Lung (tissue), 12 donors: ENCODE data around the gene SLC7A5. TPM values are rescaled to one million over a fixed set of nuclear protein-coding genes. Genes with fewer than 3 reads are reported as not detected.
"Not testable (repeated sequence)": the region's sequence is repeated elsewhere in the genome, so short reads cannot be mapped to it uniquely, and the experiment has no call there.

Experiments
- ATAC-seq: fragments of 200-7000 bp; cut with Tn5 transposase; one replicate; pipeline ENCODE4 v1.9.1; 2020; ENCODE audit warnings: moderate number of reproducible peaks; ENCODE audit not compliant: insufficient read depth, low FRiP score
- DNase-seq, 3 donors: peaks; one replicate each; pipeline ENCODE4 v3.0.0-alpha.2; 2013 to 2017
- H3K27ac ChIP-seq, 2 donors: one replicate each; pipeline ENCODE4 v1.5.1; 2013; ENCODE audit warnings: mild to moderate bottlenecking in 2 of 2, moderate library complexity in 2 of 2, control low read depth in 1 of 2, inconsistent platforms in 1 of 2, low read depth in 1 of 2, low read length in 1 of 2
- H3K27me3 ChIP-seq, 3 donors: one replicate each; pipeline ENCODE4 v1.5.1; 2013; ENCODE audit warnings: low read length in 2 of 3; ENCODE audit not compliant: control insufficient read depth in 3 of 3, insufficient read depth in 3 of 3
- H3K36me3 ChIP-seq, 4 donors: one replicate each; pipeline ENCODE4 v1.5.1; 2013; ENCODE audit warnings: low read length in 4 of 4, mild to moderate bottlenecking in 1 of 4, moderate library complexity in 1 of 4; ENCODE audit not compliant: control insufficient read depth in 4 of 4, insufficient read depth in 4 of 4
- H3K4me1 ChIP-seq, 5 donors: one replicate each; pipeline ENCODE4 v1.5.1; 2013; ENCODE audit warnings: low read length in 5 of 5, mild to moderate bottlenecking in 2 of 5, moderate library complexity in 1 of 5; ENCODE audit not compliant: control insufficient read depth in 5 of 5, insufficient read depth in 5 of 5
- H3K4me3 ChIP-seq: one replicate; pipeline ENCODE4 v1.5.1; 2013; ENCODE audit warnings: mild to moderate bottlenecking, control low read depth, moderate library complexity
- H3K9ac ChIP-seq, 2 donors: one replicate each; pipeline ENCODE4 v1.5.1; 2013; ENCODE audit warnings: low read length in 2 of 2, control low read depth in 1 of 2; ENCODE audit not compliant: insufficient read depth in 1 of 2
- H3K9me3 ChIP-seq, 4 donors: one replicate each; pipeline ENCODE4 v1.5.1; 2013; ENCODE audit warnings: low read length in 3 of 4, mild to moderate bottlenecking in 1 of 4, moderate library complexity in 1 of 4; ENCODE audit not compliant: control insufficient read depth in 4 of 4, insufficient read depth in 3 of 4
- CTCF ChIP-seq: IDR thresholded peaks from 2 replicates; pipeline ENCODE4 v1.5.1; 2012; ENCODE audit warnings: mild to moderate bottlenecking; ENCODE audit errors: control extremely low read depth, extremely low read depth
- WGBS, 2 donors: extraction: QIAGEN DNeasy Blood & Tissue Kit; methylation state at CpG; one replicate each; pipeline ENCODE4 v1.1.7; 2013; 5-methylcytosine and 5-hydroxymethylcytosine counted together
- polyA plus RNA-seq, 2 donors: library from polyadenylated mRNA; stranded (reverse); fragments of 200-250 nt; gene quantifications; one replicate each; pipeline ENCODE4 v1.2.1, GENCODE V29; 2013
- total RNA-seq, 2 donors: library from RNA; depleted of rRNA in 1 of 2; stranded (reverse); fragments of >200 nt in 1 of 2; gene quantifications; one replicate each; pipeline ENCODE4 v1.2.1, GENCODE V29; 2014 to 2021
- donor health status: control.
- donor health status: control.
- donor health status: Bipolar disorder and iron deficiency.
- donor health status: healthy.
- donor health status: DM: yes; HTN: yes; CAD: no.

Gene SLC7A5
- total and polyA plus RNA-seq, 4 donors = 4.0 to 36.1 (median 19.8) TPM

DNA sequence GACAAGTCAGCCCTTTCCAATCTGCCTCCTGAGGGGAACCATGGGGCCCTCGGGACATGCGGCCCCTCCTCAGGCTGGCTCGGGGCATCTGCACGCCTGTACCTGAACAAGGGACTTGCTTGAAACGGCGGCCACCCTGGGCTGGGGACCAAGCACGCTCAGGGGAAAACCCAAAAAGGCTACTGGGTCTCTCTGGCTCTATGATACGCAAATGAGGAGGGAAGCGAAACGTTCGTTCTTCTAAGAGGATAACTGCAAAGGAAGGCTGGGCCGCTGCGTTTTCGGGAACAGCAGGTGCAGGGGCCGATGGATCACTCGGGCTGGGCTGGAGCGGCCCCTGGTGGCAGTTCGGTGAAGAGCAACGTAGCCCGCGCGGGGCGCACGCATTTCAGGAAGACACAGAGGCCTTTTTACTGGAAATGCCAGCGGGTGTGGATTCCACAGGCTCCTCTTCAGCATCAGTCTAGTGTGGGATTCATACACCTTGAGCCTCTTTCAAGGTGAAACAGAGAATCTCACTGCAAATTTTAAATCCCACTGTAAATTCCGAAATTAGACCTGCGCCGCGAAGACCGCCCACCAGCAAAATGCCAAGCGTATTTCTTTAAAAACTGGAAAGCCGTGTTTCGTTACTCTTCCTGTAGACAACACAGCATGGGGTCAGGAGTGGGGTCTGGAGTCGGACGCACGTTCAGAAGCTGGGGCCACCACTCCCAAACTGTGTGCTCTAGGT lies 40.1 kb upstream of the SLC7A5 start:
- DNase-seq (peak; percentile 46 to 77 (median 53)), ATAC-seq (peak; percentile 65)
- H3K9me3 ChIP-seq, H3K27me3 ChIP-seq, H3K9ac ChIP-seq, H3K4me1 ChIP-seq, H3K4me3 ChIP-seq, H3K36me3 ChIP-seq, H3K27ac ChIP-seq: not testable (repeated sequence)
- WGBS, 2 donors = 36 to 38% methylated on average over 36 of the region's 36 CpGs
- peak; percentile 65 for TF ChIP-seq CTCF

DNA sequence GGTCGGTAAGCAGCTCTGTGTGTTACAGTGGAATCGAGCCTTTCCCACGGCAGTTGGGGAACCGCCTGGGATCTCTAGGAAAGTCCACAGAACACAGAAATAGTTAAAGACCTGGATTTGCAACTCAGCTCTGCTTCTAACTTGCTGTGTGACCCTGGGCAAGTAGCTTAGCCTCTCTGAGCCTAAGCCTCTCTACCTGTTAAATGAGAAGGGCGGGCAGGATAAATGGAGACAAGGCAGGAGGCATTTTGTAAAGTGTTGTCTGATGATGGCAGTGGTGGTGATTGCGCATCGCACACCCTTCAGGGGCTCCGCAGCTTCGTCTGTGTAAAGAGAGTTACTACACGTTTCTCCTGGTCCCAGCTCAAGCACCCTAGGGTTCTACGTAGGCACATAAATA lies 38.8 kb upstream of the SLC7A5 start:
- not testable (repeated sequence) for ATAC-seq, H3K9me3 ChIP-seq, H3K27me3 ChIP-seq, H3K36me3 ChIP-seq, H3K4me1 ChIP-seq, H3K27ac ChIP-seq, H3K9ac ChIP-seq, DNase-seq, H3K4me3 ChIP-seq
- 91 to 92% methylated on average over 11 of the region's 11 CpGs for WGBS, 2 donors

DNA sequence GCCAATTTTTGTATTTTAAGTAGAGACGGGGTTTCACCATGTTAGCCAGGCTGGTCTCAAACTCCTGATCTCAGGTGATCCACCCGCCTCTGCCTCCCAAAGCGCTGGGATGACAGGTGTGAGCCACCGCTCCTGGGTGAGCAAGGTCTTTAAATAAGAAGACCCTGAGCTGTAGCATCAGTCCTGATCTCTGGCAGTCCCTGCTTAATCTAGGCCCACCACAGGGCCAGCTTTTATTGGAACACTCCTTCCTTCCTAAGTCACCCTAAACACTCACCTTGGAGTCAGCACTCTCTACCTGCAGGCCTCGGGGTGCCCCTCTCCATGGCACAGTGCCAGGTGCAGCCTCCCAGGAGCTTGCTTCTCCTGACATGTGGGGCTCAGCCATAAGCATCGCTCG lies 36.2 kb upstream of the SLC7A5 start:
- not testable (repeated sequence) for H3K9me3 ChIP-seq, ATAC-seq, H3K4me1 ChIP-seq, H3K27me3 ChIP-seq, H3K36me3 ChIP-seq, H3K9ac ChIP-seq, DNase-seq, H3K27ac ChIP-seq, H3K4me3 ChIP-seq
- 91 to 92% methylated on average over 7 of the region's 7 CpGs for WGBS, 2 donors

GRCh38 chr16:87904963-87905362 lies 35.7 kb upstream of the SLC7A5 start:
- H3K27ac ChIP-seq, H3K27me3 ChIP-seq, H3K9ac ChIP-seq, H3K9me3 ChIP-seq, H3K36me3 ChIP-seq, H3K4me3 ChIP-seq, DNase-seq, ATAC-seq, H3K4me1 ChIP-seq: not testable (repeated sequence)
- WGBS, 2 donors = 79 to 82% methylated on average over 3 to 4 of the region's 5 CpGs

GRCh38 chr16:87900489-87900888 lies 31.2 kb upstream of the SLC7A5 start:
- not testable (repeated sequence) for ATAC-seq, H3K4me1 ChIP-seq, H3K27me3 ChIP-seq, H3K27ac ChIP-seq, DNase-seq, H3K4me3 ChIP-seq, H3K9ac ChIP-seq, H3K36me3 ChIP-seq, H3K9me3 ChIP-seq
- 81 to 90% methylated on average over 12 of the region's 12 CpGs for WGBS, 2 donors
